Lower lobe of right lung (tissue), 2 donors: ENCODE results near the gene FAAP100. TPM values are rescaled to one million over a fixed set of nuclear protein-coding genes. Genes with fewer than 3 reads are reported as not detected.

Experiments
- ATAC-seq, 2 donors: fragments of 200-7000 bp; cut with Tn5 transposase; one replicate each; pipeline ENCODE4 v1.9.1; 2020 to 2022; ENCODE audit warnings: mild to moderate bottlenecking in 2 of 2, moderate library complexity in 2 of 2
- DNase-seq: peaks from one replicate; pipeline ENCODE4 v3.0.0-alpha.2; 2020
- H3K27ac ChIP-seq: fragments of 200-600 bp; one replicate; pipeline ENCODE4 v1.8.0; 2022
- H3K27me3 ChIP-seq: fragments of 200-600 bp; one replicate; pipeline ENCODE4 v1.8.0; 2022; ENCODE audit warnings: low read depth
- H3K36me3 ChIP-seq: fragments of 200-600 bp; one replicate; pipeline ENCODE4 v1.8.0; 2022; ENCODE audit warnings: mild to moderate bottlenecking
- H3K4me1 ChIP-seq: fragments of 200-600 bp; one replicate; pipeline ENCODE4 v1.8.0; 2022
- H3K4me3 ChIP-seq: fragments of 200-600 bp; one replicate; pipeline ENCODE4 v1.8.0; 2022; ENCODE audit warnings: mild to moderate bottlenecking
- H3K9me3 ChIP-seq: fragments of 200-600 bp; one replicate; pipeline ENCODE4 v1.8.0; 2022
- CTCF ChIP-seq: fragments of 200-600 bp; IDR thresholded peaks from one replicate; pipeline ENCODE4 v1.8.0; 2022; ENCODE audit warnings: antibody characterized with exemption, mild to moderate bottlenecking
- intact Hi-C: fragments of 100-400 bp; cut with DNase I; formaldehyde crosslinking; loops from one replicate; pipeline ENCODE4 v1.11.0; 2022
- total RNA-seq: library from RNA; stranded (reverse); fragmentation: NEBNext Ultra II Directional; extraction: Animal tissue kit (Norgen Biotek cat#: 25700); gene quantifications from one replicate; pipeline ENCODE4 v1.2.1, GENCODE V29; 2021
- donor health status: DM: no; HTN: yes; CAD: no; lungs with severe emphysema.

FAAP100 gene
- total RNA-seq, 1 donor from 2014 or later, result 26.0 TPM

GRCh38 chr17:81538651-81539570, 13.2 kb downstream of the FAAP100 start:
- DNase-seq, result no peak
- Histone ChIP-seq H3K9me3 (no peaks in the 10 kb centered on the region), H3K27me3 (peaks cover 30% of the 10 kb centered on the region), H3K4me1 (peaks cover 16% of the 10 kb centered on the region), H3K4me3 (no peak overlapping the region), H3K27ac (no peak overlapping the region), H3K36me3 (peaks cover 41% of the 10 kb centered on the region)
- intact Hi-C loops, result no loop called here
- no peak for ATAC-seq
- TF ChIP-seq CTCF, result no peak

GRCh38 chr17:81537856-81538555, 14.1 kb downstream of the FAAP100 start:
- Histone ChIP-seq H3K4me1 (peaks cover 16% of the 10 kb centered on the region), H3K27ac (no peak overlapping the region), H3K36me3 (peaks cover 33% of the 10 kb centered on the region), H3K9me3 (no peaks in the 10 kb centered on the region), H3K4me3 (no peak overlapping the region), H3K27me3 (peaks cover 31% of the 10 kb centered on the region)
- no peak for ATAC-seq
- DNase-seq, result no peak
- intact Hi-C loops, result no loop called here
- TF ChIP-seq CTCF, result no peak

- H3K4me1 ChIP-seq, result peaks cover 16% of the 10 kb centered on the region
- no peak for DNase-seq
- no peaks in the 10 kb centered on the region for H3K9me3 ChIP-seq
- intact Hi-C loops, result no loop called here
- peak; percentile 59 to 65 for ATAC-seq
- peaks cover 31% of the 10 kb centered on the region for H3K27me3 ChIP-seq
- peak; percentile 58 for TF ChIP-seq CTCF
- H3K36me3 ChIP-seq, result peaks cover 27% of the 10 kb centered on the region
- H3K4me3 ChIP-seq, result no peak overlapping the region
- no peak overlapping the region for H3K27ac ChIP-seq
These were observed 14.8 kb downstream of the FAAP100 start for GRCh38 chr17:81537343-81537855.

GRCh38 chr17:81536299-81537290, 15.6 kb downstream of the FAAP100 start:
- H3K4me1 ChIP-seq, result peaks cover 16% of the 10 kb centered on the region
- H3K27ac ChIP-seq, result no peak overlapping the region
- no peak for DNase-seq
- intact Hi-C loops, result no loop called here
- no peak overlapping the region for H3K4me3 ChIP-seq
- H3K27me3 ChIP-seq, result peaks cover 31% of the 10 kb centered on the region
- peak in 1 of 2 donors; percentile 54 for ATAC-seq
- H3K9me3 ChIP-seq, result no peaks in the 10 kb centered on the region
- H3K36me3 ChIP-seq, result peaks cover 25% of the 10 kb centered on the region
- TF ChIP-seq CTCF, result no peak
